K562 (cell line): ENCODE data around the gene CHCHD5.

Experiments
- GABPB2 ChIP-seq: fragments of 250-450 bp; sonication (Bioruptor Pico); conservative IDR thresholded peaks from 2 replicates; pipeline ENCODE4 v1.5.1; 2021; ENCODE audit warnings: mild to moderate bottlenecking
- MAX ChIP-seq: sonication (generic); formaldehyde crosslinking; IDR thresholded peaks from 2 replicates; pipeline ENCODE4 v1.9.0; 2022; ENCODE audit warnings: mild to moderate bottlenecking, missing genetic modification reagents
- OTX1 ChIP-seq: fragments of 450-650 bp; formaldehyde crosslinking; IDR thresholded peaks from 2 replicates; pipeline ENCODE4 v1.4.0; 2022; ENCODE audit warnings: mild to moderate bottlenecking
- PHF8 ChIP-seq: fragments of 200-600 bp; sonication (generic); IDR thresholded peaks from 2 replicates; pipeline ENCODE4 v1.6.1; 2012; ENCODE audit warnings: mixed run types, mild to moderate bottlenecking, inconsistent platforms, low read length, moderate library complexity, borderline replicate concordance
- TF ChIP-seq, protein P1 (sequence below), 3 experiments: IDR thresholded peaks in 2 of 3; conservative IDR thresholded peaks in 1 of 3; 2 replicates each; pipeline ENCODE4 v1.5.1; 2011 to 2012; ENCODE audit warnings: low read length in 3 of 3, mild to moderate bottlenecking in 3 of 3, control low read depth in 2 of 3, improper control_type of control experiment in 1 of 3, inconsistent platforms in 1 of 3, low read depth in 1 of 3, mixed read lengths in 1 of 3, moderate library complexity in 1 of 3; ENCODE audit not compliant: insufficient read depth in 2 of 3
- TF ChIP-seq, protein P2 (sequence below): fragments of 450-650 bp; IDR thresholded peaks from 2 replicates; pipeline ENCODE4 v1.6.1; 2014; ENCODE audit warnings: low read depth, mild to moderate bottlenecking, moderate library complexity, borderline replicate concordance

DNA sequence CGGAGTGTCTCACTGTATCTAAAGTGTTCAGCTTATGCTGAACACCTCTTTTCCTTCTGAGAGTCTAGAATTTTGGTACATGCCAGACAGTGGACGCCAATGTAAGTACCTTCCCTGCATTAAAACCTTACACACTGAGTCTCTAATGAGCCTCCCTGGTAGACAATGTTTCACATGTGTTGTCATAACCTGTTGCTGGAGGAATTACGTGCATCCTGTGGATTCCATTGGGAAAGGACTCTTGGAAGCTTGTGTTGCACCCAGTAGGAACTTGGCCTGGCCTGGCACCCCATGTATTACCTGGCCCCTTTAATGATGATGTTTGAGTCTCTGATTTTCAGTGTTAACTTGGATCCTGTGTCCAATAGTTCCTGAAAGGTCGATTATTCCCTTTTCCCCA is 20.5 kb downstream of the CHCHD5 start:
- TF ChIP-seq, protein P1, sequence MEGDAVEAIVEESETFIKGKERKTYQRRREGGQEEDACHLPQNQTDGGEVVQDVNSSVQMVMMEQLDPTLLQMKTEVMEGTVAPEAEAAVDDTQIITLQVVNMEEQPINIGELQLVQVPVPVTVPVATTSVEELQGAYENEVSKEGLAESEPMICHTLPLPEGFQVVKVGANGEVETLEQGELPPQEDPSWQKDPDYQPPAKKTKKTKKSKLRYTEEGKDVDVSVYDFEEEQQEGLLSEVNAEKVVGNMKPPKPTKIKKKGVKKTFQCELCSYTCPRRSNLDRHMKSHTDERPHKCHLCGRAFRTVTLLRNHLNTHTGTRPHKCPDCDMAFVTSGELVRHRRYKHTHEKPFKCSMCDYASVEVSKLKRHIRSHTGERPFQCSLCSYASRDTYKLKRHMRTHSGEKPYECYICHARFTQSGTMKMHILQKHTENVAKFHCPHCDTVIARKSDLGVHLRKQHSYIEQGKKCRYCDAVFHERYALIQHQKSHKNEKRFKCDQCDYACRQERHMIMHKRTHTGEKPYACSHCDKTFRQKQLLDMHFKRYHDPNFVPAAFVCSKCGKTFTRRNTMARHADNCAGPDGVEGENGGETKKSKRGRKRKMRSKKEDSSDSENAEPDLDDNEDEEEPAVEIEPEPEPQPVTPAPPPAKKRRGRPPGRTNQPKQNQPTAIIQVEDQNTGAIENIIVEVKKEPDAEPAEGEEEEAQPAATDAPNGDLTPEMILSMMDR (IDR thresholded peaks at IDR 0.05 in 2 of 3, conservative IDR thresholded peaks at IDR 0.05 in 1 of 3; ENCODE audit: insufficient read depth in 2 of 3, low read depth in 1 of 3, low read length in 3 of 3): no peak
- TF ChIP-seq PHF8 (no peak), MAX (no peak), OTX1 (CRISPR knock-in tag) (no peak), GABPB2 (no peak)
- TF ChIP-seq, protein P2, sequence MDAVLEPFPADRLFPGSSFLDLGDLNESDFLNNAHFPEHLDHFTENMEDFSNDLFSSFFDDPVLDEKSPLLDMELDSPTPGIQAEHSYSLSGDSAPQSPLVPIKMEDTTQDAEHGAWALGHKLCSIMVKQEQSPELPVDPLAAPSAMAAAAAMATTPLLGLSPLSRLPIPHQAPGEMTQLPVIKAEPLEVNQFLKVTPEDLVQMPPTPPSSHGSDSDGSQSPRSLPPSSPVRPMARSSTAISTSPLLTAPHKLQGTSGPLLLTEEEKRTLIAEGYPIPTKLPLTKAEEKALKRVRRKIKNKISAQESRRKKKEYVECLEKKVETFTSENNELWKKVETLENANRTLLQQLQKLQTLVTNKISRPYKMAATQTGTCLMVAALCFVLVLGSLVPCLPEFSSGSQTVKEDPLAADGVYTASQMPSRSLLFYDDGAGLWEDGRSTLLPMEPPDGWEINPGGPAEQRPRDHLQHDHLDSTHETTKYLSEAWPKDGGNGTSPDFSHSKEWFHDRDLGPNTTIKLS: no peak
